ENCODE results near the gene SDK1. TPM values are rescaled to one million over a fixed set of nuclear protein-coding genes. Genes with fewer than 3 reads are reported as not detected.
"Not testable (repeated sequence)": the region's sequence is repeated elsewhere in the genome, so short reads cannot be mapped to it uniquely, and the experiment has no call there.

Gene SDK1
- total RNA-seq, 1 donor from 2014 or later = 9.9 TPM

- no peak for DNase-seq
Measured at GRCh38 chr7:4277936-4278335, 976.9 kb downstream of the SDK1 start.

DNA sequence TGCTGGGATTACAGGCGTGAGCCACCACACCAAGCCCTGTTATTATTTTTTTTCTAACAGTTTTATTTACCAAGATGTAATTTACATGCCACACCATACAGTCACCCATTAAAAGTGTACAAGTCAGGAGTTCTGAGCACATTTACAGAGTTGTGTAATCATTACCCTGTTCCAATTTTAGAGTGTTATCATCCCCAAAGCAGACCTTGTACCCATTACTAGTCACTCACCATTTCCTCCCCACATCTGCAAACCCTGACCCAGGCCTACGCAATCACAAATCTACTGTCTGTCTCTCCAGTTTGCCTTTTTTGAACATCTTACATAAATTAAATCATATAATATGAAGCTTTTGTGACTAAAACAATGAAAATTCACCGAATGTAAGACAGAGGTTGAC lies 978.2 kb downstream of the SDK1 start:
- DNase-seq = no peak

DNA sequence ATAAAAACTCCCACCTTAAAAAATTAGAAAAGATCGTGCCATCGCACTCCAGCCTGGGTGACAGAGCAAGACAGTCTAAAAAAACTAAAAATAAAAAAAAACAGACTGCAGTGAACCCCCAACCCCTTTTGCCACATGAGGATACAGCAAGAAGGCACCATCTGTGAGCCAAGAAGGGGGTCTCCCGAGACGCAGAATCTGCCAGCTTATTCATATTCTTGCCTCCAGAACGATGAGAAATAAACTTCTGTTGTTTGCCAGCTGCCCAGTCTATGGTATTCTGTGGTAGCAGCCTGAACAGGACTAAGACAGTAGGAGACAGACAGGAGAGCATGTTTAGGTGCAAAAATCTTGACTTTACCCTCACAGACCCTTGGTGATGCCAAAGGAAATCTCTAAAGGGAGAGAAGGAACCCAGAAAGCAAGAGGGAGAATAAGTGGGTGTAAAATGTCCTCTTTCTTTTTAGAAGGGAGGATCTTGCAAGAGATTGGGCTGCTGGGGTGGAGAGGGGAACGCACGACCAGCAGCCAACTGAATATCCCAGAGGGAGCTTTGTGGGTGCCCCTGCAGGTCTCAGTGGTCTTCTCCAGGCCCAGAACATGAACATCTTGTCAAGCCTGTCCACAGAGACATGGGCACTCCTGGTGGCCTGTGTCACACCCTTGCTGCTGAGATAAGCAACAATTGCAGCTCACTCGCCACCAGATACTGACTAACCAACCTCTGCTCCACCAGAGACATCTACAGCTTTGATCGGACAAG lies 980.4 kb downstream of the SDK1 start:
- no peak for DNase-seq

DNA sequence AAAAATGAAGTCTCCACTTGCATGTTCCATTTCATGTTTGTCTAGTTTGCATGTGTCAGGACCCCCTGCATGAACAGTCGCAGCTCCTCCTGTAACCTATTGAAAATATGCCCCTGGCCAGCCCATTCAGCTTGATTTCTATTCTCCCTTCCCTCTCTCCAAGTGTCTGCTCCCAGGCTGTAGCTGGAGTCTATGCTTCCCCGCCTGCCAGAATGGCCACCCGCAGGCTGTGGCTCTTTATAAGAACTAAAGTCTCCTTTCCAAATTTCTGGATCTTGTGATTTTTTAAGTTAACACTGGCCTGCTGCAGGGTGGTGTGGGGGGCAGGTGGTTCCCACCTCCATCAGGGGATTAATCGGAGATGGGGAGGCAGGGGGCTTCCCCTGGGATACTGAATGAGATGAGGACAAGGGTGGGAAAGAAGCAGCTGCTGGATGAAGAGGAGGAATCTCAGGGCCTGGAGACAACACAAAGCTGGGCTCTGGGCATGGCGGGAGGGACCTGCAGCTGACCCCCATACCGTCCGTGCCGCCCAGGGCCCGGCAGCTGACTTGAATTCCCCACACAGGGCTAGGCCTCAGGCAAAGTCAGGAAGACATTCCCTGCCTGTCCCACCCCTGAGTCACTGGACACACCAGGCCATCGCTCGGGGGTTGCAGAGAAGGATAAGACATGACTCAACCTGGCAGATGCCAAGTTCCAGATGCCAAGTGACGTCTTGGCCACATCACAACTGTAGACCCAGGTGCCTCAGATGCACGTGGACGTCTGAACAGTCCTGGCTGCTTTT lies 981.6 kb downstream of the SDK1 start:
- no peak for DNase-seq

DNA sequence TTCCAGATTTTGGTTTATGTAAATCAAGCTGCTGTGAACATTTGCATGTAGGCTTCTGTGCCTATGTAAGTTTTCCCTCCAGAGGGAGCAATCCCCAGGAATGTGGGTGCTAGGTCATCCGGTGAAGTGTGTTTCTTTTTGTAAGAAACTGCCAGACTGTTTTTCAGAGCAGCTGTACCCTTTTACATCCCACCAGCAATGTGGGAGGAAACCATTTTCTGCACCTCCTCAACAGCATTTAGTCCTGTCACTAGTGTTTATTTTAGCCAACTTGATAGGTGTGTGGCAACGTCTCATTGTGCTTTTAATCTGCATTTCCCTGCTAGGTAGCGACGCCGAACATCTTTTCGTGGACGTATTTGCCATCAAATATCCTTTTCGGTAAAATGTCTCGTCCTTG lies 985.3 kb downstream of the SDK1 start:
- DNase-seq = no peak

DNA sequence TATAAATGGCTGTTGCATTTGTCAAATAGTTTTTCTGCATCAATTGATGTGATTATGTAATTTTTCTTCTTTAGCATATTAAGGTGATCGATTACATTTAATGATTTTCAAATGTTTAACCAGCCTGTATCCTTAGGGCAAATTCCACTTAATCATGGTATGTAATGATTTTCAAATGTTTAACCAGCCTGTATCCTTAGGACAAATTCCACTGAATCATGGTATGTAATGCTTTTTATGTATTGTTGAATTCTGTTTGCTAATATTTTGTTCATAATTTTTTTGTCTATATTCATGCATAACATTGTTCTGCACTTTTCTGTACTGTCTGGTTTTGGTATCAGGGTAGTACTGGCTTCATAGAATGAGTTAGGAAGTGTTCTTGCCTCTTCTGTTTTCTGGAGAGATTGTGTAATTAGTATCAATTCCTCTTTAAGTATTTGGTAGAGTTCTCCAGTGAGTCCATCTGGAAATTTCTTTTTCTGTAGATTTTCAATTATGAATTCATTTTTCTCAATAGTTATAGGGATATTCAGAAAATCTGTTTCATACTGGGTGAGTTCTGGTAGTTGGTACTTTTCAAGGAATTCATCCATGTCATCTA lies 987.8 kb downstream of the SDK1 start:
- no peak for DNase-seq

GRCh38 chr7:4297165-4297917 lies 996.3 kb downstream of the SDK1 start:
- no peak for DNase-seq

DNA sequence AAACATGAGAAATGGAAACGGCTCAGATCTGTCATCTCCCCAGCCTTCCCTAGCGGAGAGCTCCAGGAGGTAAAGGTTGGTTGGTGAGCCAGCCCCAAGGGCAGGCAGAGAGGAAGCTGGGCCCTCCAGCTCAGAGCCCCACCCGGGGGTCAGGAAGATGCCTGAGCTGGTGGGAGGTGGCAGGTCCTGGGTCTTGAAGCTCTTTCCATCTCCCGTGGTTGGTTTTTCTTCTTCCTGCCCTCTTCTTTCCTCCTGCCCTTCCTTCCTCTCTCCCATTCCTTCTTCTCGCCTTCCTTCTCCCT lies 996.8 kb downstream of the SDK1 start:
- no peak for DNase-seq

GRCh38 chr7:4299431-4299830 lies 998.4 kb downstream of the SDK1 start:
- no peak for DNase-seq

DNA sequence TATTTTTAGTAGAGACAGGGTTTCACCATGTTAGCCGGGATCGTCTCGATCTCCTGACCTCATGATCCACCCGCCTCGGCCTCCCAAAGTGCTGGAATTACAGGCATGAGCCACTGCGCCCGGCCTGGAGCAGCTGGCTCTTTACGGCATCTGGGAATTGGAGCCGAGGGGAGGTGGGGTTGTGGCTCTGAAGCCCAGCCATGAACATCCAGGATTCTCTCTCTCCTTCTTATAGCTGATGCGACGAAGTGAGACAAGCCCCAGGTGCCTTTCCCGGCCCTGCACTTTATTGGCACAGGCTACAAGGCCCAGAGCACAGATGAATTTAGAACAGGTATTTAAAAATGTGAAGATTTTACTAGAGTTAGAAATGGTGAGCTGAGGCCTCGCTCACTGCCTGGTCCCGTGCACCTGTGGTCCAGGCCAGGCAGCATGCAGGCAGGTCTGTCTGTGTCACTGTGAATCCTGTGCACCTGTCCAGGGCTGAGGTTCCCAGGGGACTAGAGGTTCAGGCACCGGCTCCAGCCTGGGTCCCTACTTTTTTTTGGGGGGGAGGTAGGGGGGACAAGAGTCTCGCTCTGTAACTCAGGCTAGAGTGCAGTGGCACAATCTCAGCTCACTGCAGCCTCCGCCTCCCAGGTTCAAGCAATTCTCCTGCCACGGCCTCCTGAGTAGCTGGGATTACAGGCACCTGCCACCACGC lies 1001.3 kb downstream of the SDK1 start:
- DNase-seq = no peak

DNA sequence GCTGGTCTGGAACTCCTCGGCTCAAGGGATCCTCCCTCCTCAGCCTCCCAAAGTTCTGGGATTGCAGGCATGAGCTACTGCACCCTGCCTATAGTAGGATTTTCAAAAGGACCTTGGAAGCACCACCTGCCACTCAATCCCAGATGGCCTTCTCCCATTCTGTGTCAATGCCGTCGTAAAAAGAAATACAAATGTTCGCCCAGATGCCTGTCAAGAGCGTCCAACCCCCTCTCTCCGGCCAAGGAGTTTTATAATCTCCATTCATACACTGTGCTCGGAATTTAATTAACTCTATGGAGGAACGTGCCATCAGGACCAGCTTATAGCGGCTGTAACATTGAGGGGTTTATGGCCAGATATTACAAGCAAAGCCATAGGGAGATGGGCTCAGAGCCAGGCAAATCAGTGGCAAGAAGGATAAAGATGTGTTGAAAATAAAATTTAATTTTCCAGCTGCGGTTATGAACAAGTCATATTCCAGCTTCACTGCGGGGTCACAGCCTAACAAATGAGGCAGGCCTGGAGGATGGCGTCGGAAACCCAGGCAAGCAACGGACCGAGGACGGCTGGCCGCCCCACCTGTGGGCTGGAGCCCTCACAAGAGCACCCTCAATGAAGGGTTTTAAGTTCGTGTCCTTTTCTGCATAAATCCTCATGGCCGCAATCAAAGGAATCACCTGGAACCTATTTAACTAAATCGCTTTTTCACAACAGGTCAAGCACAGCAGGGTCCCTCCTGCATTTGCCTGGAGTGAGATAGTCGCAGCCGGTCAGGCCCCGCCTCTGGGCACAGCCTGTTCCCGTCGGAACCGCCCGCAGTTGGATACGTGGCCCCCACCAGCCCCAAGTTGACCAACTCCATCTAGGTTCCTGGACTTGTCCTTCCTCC lies 1006.5 kb downstream of the SDK1 start:
- no peak for DNase-seq

GRCh38 chr7:4308205-4308590 lies 1007.1 kb downstream of the SDK1 start:
- no peak for DNase-seq

GRCh38 chr7:4313911-4314310 lies 1012.9 kb downstream of the SDK1 start:
- not testable (repeated sequence) for DNase-seq

- DNase-seq = not testable (repeated sequence)
Measured at GRCh38 chr7:4314316-4314715, 1013.3 kb downstream of the SDK1 start.

Data from tongue (tissue), 2 donors.